ENCODE results near the gene G6PC3. TPM values are rescaled to one million over a fixed set of nuclear protein-coding genes. Genes with fewer than 3 reads are reported as not detected.
A peak's percentile ranks its signal among the peaks of the same experiment; 100 is the strongest.
"Not testable (repeated sequence)": the region's sequence is repeated elsewhere in the genome, so short reads cannot be mapped to it uniquely, and the experiment has no call there.

Gene G6PC3
- total and polyA plus RNA-seq, 8 donors: 47.3 to 64.9 (median 51.6) TPM

DNA sequence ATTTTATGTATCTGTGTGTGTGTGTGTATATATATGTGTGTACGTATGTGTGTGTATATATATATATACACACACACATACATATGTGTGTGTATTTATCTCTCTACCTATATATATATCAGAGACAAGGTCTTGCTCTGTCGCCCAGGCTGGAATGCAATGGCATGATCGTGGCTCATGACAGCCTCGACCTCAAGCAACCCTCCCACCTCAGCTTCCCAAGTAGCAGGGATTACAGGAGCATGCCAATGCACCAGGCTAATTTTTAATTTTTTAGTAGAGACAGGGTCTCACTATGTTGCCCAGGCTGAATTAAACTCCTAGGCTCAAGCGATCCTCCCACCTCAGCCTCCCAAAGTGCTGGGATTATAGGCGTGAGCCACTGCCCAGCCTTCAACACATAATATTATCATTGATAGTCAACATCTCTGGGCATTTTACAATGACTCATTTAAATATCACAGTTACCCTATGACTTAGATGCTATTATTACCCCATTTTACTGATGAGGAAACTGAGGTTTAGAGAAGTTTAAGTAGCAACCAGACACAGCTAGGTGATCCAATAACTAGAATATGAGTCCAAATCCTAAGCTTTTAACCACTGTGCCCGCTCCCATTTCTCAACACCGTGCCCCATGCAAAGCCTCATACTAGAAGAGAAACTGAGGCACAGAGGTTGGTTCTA, 24.3 kb downstream of the G6PC3 start:
- Histone ChIP-seq H3K4me1 (peaks cover 33 to 47% of the 10 kb centered on the region in 2 donors), H3K9me3 (no peaks in the 10 kb centered on the region), H3K36me3 (peaks cover 0 to 35% of the 10 kb centered on the region in 2 donors), H3K27me3 (no peaks in the 10 kb centered on the region), H3K27ac (peak overlapping the region; percentile 93 to 95), H3K4me3 (no peak overlapping the region)
- DNase-seq: no peak
- ATAC-seq: no peak
- intact Hi-C loops (cut with DNase I): no loop called here
- TF ChIP-seq, protein P1, sequence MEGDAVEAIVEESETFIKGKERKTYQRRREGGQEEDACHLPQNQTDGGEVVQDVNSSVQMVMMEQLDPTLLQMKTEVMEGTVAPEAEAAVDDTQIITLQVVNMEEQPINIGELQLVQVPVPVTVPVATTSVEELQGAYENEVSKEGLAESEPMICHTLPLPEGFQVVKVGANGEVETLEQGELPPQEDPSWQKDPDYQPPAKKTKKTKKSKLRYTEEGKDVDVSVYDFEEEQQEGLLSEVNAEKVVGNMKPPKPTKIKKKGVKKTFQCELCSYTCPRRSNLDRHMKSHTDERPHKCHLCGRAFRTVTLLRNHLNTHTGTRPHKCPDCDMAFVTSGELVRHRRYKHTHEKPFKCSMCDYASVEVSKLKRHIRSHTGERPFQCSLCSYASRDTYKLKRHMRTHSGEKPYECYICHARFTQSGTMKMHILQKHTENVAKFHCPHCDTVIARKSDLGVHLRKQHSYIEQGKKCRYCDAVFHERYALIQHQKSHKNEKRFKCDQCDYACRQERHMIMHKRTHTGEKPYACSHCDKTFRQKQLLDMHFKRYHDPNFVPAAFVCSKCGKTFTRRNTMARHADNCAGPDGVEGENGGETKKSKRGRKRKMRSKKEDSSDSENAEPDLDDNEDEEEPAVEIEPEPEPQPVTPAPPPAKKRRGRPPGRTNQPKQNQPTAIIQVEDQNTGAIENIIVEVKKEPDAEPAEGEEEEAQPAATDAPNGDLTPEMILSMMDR (IDR thresholded peaks at IDR 0.05): no peak

DNA sequence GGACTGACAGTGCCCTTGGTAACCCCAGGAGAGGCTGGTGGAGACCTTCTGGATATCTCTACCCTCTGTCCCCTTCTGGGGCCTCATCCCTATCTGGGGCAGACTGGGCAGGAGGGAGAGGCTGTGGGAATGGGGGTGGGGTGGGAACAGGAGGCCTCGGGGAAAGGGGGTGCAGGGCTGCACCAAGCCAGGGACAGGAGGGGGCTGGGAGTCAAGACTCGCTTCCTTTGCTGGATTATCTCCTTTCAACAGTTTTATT, 24.8 kb downstream of the G6PC3 start:
- no peaks in the 10 kb centered on the region for H3K9me3 ChIP-seq
- intact Hi-C loops (cut with DNase I): no loop called here
- TF ChIP-seq, protein P1 (IDR thresholded peaks at IDR 0.05): no peak
- H3K27ac ChIP-seq: peak overlapping the region; percentile 93 to 95
- peak overlapping the region in 1 of 2 donors; percentile 25 for H3K4me3 ChIP-seq
- ATAC-seq (peak; percentile 6), DNase-seq (no peak)
- H3K27me3 ChIP-seq: no peaks in the 10 kb centered on the region
- H3K4me1 ChIP-seq: peaks cover 33 to 48% of the 10 kb centered on the region in 2 donors
- peaks cover 0 to 34% of the 10 kb centered on the region in 2 donors for H3K36me3 ChIP-seq

DNA sequence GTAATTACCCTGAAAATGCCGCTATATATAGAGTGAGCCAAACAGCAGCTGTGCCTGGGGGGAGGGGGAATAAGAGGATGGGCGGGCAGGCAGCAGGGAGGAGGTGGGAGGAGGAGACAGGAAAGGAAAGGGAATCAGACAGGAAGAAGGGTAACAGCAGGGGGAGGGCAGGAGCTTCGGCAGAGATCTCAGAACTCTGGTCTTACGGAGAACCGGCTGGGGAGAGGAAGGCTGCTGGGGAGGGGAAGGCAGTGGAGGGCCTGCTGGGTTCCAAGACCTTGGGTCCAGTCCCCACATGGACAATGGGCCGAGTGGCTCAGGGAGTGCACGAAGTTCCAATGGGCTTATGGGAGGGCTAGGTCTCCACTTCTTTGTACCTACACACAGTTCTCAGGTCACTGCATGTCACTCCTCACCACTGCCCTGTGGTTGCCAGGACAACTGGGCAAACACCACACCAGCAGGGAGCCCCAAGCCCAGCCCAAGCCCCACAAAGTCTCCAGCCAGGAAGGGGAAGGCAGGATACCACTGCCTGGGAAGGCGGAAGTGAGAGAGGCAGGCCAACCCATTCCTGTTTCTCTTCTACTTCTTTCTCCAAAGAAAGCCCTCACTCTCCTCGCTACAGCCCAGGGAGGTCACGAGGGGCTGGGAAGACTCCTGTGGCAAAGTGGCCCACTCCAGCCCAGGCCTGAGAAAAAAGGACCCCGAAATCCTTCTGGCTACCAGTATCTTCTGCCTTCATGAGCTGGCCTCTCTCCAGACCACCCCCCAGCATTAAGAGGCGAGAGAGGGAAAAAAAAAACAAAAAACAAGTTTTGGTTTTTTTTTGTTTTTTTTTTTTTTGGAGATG, 25.3 kb downstream of the G6PC3 start:
- no peaks in the 10 kb centered on the region for H3K9me3 ChIP-seq
- intact Hi-C loops (cut with DNase I): no loop called here
- peaks cover 0 to 28% of the 10 kb centered on the region in 2 donors for H3K36me3 ChIP-seq
- peak overlapping the region; percentile 93 to 95 for H3K27ac ChIP-seq
- peaks cover 33 to 48% of the 10 kb centered on the region in 2 donors for H3K4me1 ChIP-seq
- H3K27me3 ChIP-seq: no peaks in the 10 kb centered on the region
- ATAC-seq (peak; percentile 81), DNase-seq (peak in 3 of 4 donors; percentile 75 to 95 (median 91))
- peak overlapping the region; percentile 5 to 25 for H3K4me3 ChIP-seq
- TF ChIP-seq, protein P1 (IDR thresholded peaks at IDR 0.05): no peak

DNA sequence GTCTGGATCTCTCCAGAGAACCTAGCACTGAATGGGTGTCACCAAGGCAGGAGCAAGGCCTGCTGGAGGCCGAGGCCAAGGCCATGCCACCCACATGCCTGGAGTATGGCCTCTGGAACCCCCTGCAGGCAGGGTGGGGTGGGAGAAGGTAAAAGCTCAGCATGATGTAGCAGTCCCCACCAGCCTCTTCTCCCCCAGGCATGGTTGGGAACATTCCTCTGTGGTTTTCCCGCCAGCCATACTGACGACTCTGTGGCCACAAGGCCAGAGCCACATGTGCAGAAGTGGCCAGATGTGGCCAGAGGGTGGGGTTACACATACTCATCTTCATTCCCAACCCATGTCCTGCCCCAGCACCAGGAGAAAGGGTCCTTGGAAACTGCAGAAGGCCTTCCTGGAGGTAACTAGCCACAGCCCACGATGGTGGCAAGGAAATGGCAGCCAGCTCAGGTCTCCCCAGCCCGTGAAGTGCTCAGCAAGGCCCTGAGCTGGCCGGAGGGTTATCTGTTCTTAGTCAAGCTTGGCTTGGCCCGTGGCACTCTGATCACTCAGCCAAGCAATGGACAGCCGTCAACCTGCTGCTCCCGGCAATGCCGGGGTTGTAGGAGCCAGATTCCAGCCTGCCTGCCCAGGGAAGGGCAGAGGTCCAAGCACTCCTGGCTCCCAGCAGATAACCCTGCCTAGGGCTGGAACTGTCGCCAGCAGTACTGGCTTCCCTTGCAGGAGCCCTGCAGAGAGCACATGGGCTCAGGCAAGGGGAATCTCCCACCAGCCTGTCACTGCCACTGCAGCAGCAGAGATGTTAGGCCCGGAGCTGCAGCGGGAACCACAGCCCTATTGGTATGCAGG, 26.8 kb downstream of the G6PC3 start:
- ATAC-seq (no peak), DNase-seq (no peak)
- Histone ChIP-seq H3K9me3 (no peaks in the 10 kb centered on the region), H3K27me3 (no peaks in the 10 kb centered on the region), H3K4me3 (no peak overlapping the region), H3K27ac (peak overlapping the region; percentile 93 to 95), H3K4me1 (peaks cover 33 to 48% of the 10 kb centered on the region in 2 donors), H3K36me3 (peaks cover 0 to 16% of the 10 kb centered on the region in 2 donors)
- intact Hi-C loops (cut with DNase I): no loop called here
- TF ChIP-seq, protein P1 (IDR thresholded peaks at IDR 0.05): no peak

DNA sequence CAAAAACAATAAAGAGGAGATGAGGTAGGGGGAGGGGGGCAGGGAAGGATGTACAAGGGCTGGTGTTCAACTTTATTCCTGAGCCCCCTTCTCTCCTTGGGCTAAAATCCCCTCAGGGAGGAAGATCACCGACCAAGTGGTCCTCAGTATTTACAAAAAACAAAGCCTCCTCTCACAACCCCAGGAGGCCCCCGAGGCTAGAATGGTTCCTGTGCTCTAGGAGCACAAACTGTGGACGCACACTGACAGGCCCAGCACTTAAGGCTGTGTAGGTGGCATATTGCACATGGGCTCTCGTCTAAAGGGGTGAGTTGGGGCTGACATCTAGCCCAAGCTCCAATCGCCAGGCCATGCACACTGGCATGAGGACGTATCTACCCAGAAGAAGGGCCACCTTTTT, 31.3 kb downstream of the G6PC3 start:
- ATAC-seq; DNase-seq; H3K27ac ChIP-seq; H3K36me3 ChIP-seq; intact Hi-C loops (cut with DNase I); H3K4me3 ChIP-seq; H3K27me3 ChIP-seq; H3K9me3 ChIP-seq: not testable (repeated sequence)
- H3K4me1 ChIP-seq: peaks cover 12 to 27% of the 10 kb centered on the region in 2 donors
